SK-N-MC (cell line): Measurements from ENCODE around the gene PWWP2B.

Source experiments
- EZH2 ChIP-seq: fragments of 200-600 bp; sonication (generic); IDR thresholded peaks from one replicate; pipeline ENCODE4 v1.6.1; 2017; ENCODE audit warnings: antibody characterized with exemption
- POLR2AphosphoS5 ChIP-seq: IDR thresholded peaks from 2 replicates; pipeline ENCODE4 v1.6.1; 2012; ENCODE audit warnings: mild to moderate bottlenecking, low read depth, low read length, borderline replicate concordance

- TF ChIP-seq EZH2 (no peak), POLR2AphosphoS5 (no peak)
These were observed 12.0 kb downstream of the PWWP2B start for GRCh38 chr10:132408823-132409666.
